GM10248 (cell line): ENCODE results near the gene ABCG4.

Experiments used
- CTCF ChIA-PET: fragments of 300-600 bp; sonication (Branson Sonifier 250); formaldehyde crosslinking; extraction: SDS; loops from one replicate; lab custom pipeline; 2021; ENCODE audit warnings: antibody characterized with exemption; lab: Yijun Ruan, JAX
- POLR2A ChIA-PET: fragments of 350-650 bp; sonication (Branson Sonifier 250); formaldehyde crosslinking; extraction: SDS; loops from one replicate; lab custom pipeline; 2020; ENCODE audit warnings: antibody characterized with exemption; lab: Yijun Ruan, JAX
- DNase-seq: peaks from one replicate; pipeline ENCODE4 v3.0.0; 2012; ENCODE audit errors: extremely low spot score
- TF ChIP-seq, protein P1 (sequence below): IDR thresholded peaks from 2 replicates; pipeline ENCODE4 v1.5.1; 2012; ENCODE audit warnings: mild to moderate bottlenecking, low read depth; ENCODE audit errors: extremely low read depth, missing control alignments, control extremely low read depth

ABCG4 gene

DNA sequence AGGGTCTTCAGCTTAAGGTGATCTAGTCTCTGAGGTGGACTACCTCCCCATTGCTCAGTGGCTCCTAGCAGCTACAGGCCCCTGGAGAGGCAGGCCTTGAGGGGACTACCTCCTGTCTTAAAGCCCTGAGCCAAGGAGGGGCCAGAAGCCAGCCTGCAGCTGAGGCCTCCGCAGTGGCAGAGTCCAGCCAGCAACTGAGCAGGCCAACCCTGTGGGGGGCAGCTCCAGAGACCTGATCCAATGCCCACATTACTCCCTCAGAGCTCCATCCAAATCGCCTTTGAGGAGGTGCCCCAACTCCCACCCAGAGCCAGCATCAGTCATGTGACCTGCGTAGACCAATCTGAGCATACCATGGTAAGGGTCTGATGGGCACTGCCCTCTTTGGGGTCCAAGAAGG, 39.0 kb upstream of the ABCG4 start:
- ChIA-PET POLR2A (interaction anchor here (0.7 to 4.7 kb wide), 4 partner anchors 8 to 42 kb away, joined by 3 to 41 read pairs (median 4); partner anchors contain the start of genes DPAGT1, HINFP and VPS11), CTCF (interaction anchor here (0.9 to 2.8 kb wide), 11 partner anchors 10 to 230 kb away, joined by 3 to 29 read pairs (median 4); partner anchors contain the start of genes CBL, HINFP and NLRX1)
- DNase-seq, result no peak
- TF ChIP-seq, protein P1, sequence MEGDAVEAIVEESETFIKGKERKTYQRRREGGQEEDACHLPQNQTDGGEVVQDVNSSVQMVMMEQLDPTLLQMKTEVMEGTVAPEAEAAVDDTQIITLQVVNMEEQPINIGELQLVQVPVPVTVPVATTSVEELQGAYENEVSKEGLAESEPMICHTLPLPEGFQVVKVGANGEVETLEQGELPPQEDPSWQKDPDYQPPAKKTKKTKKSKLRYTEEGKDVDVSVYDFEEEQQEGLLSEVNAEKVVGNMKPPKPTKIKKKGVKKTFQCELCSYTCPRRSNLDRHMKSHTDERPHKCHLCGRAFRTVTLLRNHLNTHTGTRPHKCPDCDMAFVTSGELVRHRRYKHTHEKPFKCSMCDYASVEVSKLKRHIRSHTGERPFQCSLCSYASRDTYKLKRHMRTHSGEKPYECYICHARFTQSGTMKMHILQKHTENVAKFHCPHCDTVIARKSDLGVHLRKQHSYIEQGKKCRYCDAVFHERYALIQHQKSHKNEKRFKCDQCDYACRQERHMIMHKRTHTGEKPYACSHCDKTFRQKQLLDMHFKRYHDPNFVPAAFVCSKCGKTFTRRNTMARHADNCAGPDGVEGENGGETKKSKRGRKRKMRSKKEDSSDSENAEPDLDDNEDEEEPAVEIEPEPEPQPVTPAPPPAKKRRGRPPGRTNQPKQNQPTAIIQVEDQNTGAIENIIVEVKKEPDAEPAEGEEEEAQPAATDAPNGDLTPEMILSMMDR, result no peak

DNA sequence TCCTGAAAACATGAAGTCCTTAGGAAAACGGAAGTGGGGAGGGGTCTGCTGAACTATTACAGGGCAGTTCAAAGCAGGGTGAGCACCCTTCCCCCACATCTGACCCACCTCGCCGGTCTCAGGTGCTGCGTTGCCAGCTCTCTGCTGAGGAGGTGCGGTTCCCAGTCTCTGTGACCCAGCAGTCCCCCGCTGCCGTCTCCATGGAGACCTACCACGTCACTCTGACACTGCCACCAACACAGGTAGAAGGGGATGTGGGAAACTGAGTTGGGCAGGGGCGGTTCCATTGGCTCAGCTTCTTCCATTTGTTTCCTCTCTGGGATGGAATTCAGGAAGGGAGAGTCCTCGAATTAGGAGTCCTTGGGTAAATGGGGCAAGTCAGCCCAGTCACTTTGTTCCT, 38.4 kb upstream of the ABCG4 start:
- no peak for DNase-seq
- CTCF ChIA-PET, result interaction anchor here (1.1 to 2.8 kb wide), 5 partner anchors 10 to 213 kb away, joined by 3 to 29 read pairs (median 8); partner anchors contain the start of genes CBL and HINFP
- TF ChIP-seq, protein P1, result no peak
- POLR2A ChIA-PET, result interaction anchor here (0.7 to 4.7 kb wide), 3 partner anchors 9 to 16 kb away, joined by 3 to 41 read pairs (median 5); partner anchors contain the start of genes DPAGT1 and HINFP

DNA sequence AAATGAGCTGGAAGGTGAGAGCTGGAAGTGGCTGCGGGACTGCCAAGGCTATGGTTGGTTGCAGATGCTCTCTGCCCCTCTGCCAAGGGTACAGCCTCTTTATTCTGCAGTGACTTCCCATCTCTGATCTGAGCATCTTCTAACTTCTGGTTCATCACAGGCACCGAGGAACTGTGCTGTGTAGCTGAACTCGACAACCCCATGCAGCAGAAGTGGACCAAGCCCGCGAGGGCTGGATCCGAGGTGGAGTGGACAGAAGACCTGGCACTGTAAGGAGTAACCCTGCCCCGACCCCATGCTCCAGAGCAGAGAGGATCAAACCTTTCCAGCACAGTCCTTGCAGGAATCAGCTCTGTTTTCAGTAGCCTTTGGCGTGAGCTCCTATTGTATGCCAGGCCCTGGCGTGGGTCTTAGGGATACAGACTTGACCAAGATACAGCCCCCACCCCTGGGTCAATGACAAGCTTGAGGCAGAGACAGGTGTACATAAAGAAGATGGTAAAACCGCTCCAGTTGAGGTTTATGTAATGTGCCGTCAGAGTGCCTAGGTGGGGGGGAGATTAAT, 37.4 kb upstream of the ABCG4 start:
- DNase-seq, result no peak
- TF ChIP-seq, protein P1, result no peak
- CTCF ChIA-PET, result interaction anchor here (1.1 to 2.4 kb wide), 6 partner anchors 10 to 212 kb away, joined by 3 to 15 read pairs (median 6); partner anchors contain the start of genes CBL and HINFP
- POLR2A ChIA-PET, result interaction anchor here (0.6 to 1.0 kb wide), 2 partner anchors 10 to 207 kb away, joined by 3 to 4 read pairs; partner anchors contain the start of gene HINFP

DNA sequence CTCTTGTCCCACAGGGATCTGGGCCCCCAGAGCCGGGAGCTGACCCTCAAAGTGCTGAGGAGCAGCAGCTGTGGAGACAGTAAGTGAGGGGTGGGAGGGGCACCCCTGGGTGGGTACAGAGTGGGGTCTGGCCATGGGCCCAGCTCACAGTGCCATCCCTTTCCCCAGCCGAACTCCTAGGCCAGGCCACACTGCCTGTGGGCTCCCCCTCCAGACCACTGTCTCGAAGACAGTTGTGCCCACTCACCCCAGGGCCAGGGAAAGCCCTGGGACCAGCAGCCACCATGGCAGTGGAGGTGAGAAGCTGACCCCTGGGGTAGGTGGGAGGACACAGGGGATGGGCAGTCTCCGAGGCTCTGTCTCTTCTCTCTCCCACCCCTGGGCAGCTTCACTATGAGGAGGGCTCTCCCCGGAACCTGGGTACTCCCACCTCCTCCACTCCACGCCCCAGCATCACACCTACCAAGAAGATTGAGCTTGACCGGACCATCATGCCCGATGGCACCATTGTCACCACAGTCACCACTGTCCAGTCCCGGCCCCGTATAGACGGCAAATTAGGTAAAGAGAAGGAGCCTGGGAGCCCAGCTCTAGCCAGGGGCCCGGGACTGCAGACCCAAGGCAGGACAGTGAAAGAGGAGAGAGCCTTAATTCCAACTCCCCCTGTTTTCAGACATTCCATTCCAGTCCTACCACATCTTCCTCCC, 36.4 kb upstream of the ABCG4 start:
- ChIA-PET POLR2A (interaction anchor here (0.6 to 1.2 kb wide), 3 partner anchors 10 to 206 kb away, joined by 3 to 4 read pairs (median 4); partner anchors contain the start of gene DPAGT1), CTCF (interaction anchor here (0.7 to 2.4 kb wide), 8 partner anchors 9 to 226 kb away, joined by 3 to 15 read pairs (median 6); partner anchors contain the start of gene HINFP)
- DNase-seq, result no peak
- TF ChIP-seq, protein P1, result no peak

DNA sequence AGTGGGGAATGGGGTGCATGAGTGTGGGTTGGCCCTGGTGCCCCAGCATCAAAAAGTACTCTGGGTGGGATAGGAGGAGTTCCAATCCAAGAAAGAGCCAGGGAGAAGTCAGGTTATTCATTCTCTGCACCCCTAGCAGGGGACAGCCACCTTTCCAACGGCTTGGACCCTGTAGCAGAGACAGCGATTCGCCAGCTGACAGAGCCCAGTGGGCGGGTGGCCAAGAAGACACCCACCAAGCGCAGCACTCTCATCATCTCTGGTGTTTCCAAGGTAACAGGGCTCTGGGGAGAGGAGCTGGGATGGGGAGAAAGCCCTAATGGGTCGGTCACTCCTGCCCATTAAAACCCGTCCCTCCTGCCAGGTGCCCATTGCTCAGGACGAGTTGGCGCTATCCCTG, 35.1 kb upstream of the ABCG4 start:
- ChIA-PET CTCF (no interaction called here), POLR2A (no interaction called here)
- TF ChIP-seq, protein P1, result no peak
- no peak for DNase-seq

DNA sequence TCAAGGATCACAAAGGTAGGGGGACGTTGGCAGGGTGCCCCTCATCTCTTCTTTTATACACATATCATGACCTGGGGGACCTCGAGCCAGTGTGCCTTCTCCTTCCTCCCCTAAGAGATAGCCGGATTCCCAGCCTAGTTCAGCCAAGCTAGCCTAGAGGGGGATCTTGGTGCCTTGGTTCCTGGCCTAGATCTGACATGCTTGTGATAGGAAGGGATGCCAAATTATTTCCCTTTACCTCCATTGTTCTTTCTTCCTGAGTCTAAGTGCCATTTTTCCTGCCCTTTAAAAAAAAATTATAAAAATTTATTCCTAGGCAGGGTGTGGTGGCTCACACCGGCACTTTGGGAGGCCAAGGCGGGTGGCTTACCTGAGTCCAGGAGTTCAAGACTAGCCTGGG, 34.5 kb upstream of the ABCG4 start:
- DNase-seq, result no peak

More for the DNA sequence above, 34.5 kb upstream of the ABCG4 start:
- ChIA-PET POLR2A (no interaction called here), CTCF (no interaction called here)
- TF ChIP-seq, protein P1, result no peak
